Transverse colon (tissue), 4 donors: ENCODE data around the gene GPR21.

Source experiments
- EP300 ChIP-seq: sonication (generic); formaldehyde crosslinking; IDR thresholded peaks from one replicate; pipeline ENCODE4 v1.6.1; 2017; ENCODE audit warnings: antibody characterized with exemption, low read depth
- POLR2A ChIP-seq: fragments of 450-650 bp; IDR thresholded peaks from one replicate; pipeline ENCODE4 v1.6.1; 2016; ENCODE audit warnings: antibody characterized with exemption, mild to moderate bottlenecking, moderate library complexity
- POLR2AphosphoS5 ChIP-seq, 3 donors: sonication (generic); formaldehyde crosslinking; IDR thresholded peaks; one replicate each; pipeline ENCODE4 v1.6.1; 2016; ENCODE audit warnings: antibody characterized with exemption in 3 of 3
- TF ChIP-seq, protein P1 (sequence below), 5 experiments: fragments of 200-600 bp in 3 of 5; fragments of 450-650 bp in 2 of 5; sonication (generic) in 3 of 5; IDR thresholded peaks; 1 replicate in 2 of 5; 2 replicates in 3 of 5; pipeline ENCODE4 v1.5.1; 2016 to 2017; ENCODE audit warnings: antibody characterized with exemption in 5 of 5, inconsistent platforms in 3 of 5, mild to moderate bottlenecking in 2 of 5, moderate library complexity in 1 of 5

DNA sequence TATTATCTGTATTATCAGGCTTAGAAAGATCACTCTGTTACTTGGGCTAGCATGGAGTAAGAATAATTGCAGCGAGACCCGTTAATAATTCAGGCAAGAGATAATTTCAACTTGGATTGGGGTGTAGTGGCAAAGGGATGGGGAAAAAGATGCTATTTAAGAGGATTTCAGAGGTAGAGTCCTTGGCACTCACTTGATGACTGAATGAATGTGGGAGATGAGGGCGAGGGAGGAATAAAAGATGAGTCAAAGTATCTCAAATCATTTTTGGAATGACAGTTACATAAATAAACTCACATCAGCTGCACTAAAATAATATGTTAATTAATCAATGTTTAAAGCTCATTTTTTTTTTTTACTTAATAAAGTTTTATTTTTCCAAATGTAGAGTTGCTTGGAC, 4.5 kb upstream of the GPR21 start:
- TF ChIP-seq, protein P1, sequence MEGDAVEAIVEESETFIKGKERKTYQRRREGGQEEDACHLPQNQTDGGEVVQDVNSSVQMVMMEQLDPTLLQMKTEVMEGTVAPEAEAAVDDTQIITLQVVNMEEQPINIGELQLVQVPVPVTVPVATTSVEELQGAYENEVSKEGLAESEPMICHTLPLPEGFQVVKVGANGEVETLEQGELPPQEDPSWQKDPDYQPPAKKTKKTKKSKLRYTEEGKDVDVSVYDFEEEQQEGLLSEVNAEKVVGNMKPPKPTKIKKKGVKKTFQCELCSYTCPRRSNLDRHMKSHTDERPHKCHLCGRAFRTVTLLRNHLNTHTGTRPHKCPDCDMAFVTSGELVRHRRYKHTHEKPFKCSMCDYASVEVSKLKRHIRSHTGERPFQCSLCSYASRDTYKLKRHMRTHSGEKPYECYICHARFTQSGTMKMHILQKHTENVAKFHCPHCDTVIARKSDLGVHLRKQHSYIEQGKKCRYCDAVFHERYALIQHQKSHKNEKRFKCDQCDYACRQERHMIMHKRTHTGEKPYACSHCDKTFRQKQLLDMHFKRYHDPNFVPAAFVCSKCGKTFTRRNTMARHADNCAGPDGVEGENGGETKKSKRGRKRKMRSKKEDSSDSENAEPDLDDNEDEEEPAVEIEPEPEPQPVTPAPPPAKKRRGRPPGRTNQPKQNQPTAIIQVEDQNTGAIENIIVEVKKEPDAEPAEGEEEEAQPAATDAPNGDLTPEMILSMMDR (IDR thresholded peaks at IDR 0.05) = no peak
- no peak for TF ChIP-seq POLR2A
- TF ChIP-seq POLR2AphosphoS5 (IDR thresholded peaks at IDR 0.05) = no peak
- no peak for TF ChIP-seq EP300
